Prostate gland (tissue), 2 donors: ENCODE measurements around the gene ADGRL2. TPM values are rescaled to one million over a fixed set of nuclear protein-coding genes. Genes with fewer than 3 reads are reported as not detected.

Source experiments
- DNase-seq: peaks from one replicate; pipeline ENCODE4 v3.0.0-alpha.2; 2019; ENCODE audit warnings: low spot score
- H3K27ac ChIP-seq, 2 donors: fragments of 200-600 bp; sonication (generic); 2 replicates each; pipeline ENCODE4 v1.5.1; 2017 to 2019
- H3K27me3 ChIP-seq: fragments of 200-600 bp; sonication (generic); replicated peaks from 2 replicates; pipeline ENCODE4 v1.5.1; 2019; ENCODE audit not compliant: insufficient read depth
- H3K36me3 ChIP-seq, 2 donors: fragments of 200-600 bp; sonication (generic); 1 replicate in 1 of 2; 2 replicates in 1 of 2; pipeline versions ENCODE4 v1.5.1 to v1.8.1; 2017 to 2019
- H3K4me1 ChIP-seq: fragments of 200-600 bp; sonication (generic); replicated peaks from 2 replicates; pipeline ENCODE4 v1.5.1; 2019
- H3K4me3 ChIP-seq, 2 donors: fragments of 200-600 bp; sonication (generic); 2 replicates each; pipeline ENCODE4 v1.5.1; 2017 to 2019
- H3K9me3 ChIP-seq: fragments of 200-600 bp; sonication (generic); 2 replicates; pipeline ENCODE4 v1.5.1; 2017
- CTCF ChIP-seq, 4 experiments: fragments of 200-600 bp in 2 of 4; fragments of 450-650 bp in 2 of 4; sonication (generic) in 2 of 4; IDR thresholded peaks; 1 replicate in 3 of 4; 2 replicates in 1 of 4; pipeline ENCODE4 v1.5.1; 2016 to 2019; ENCODE audit warnings: antibody characterized with exemption in 4 of 4, mild to moderate bottlenecking in 2 of 4, moderate library complexity in 2 of 4
- POLR2A ChIP-seq: fragments of 450-650 bp; IDR thresholded peaks from one replicate; pipeline ENCODE4 v1.6.1; 2016; ENCODE audit warnings: antibody characterized with exemption, mild to moderate bottlenecking
- POLR2AphosphoS5 ChIP-seq: sonication (generic); formaldehyde crosslinking; IDR thresholded peaks from one replicate; pipeline ENCODE4 v1.6.1; 2017; ENCODE audit warnings: antibody characterized with exemption
- WGBS: methylation state at CpG from one replicate; pipeline ENCODE4 v1.1.5; 2018; 5-methylcytosine and 5-hydroxymethylcytosine counted together
- intact Hi-C: fragments of 100-400 bp; cut with DNase I; formaldehyde crosslinking; loops from one replicate; pipeline ENCODE4 v1.14.2; 2022
- total RNA-seq, 2 donors: library from RNA; depleted of rRNA; stranded (reverse); fragments of >200 nt; gene quantifications; one replicate each; pipeline ENCODE4 v1.1.0, GENCODE V29; 2016

Gene ADGRL2
- total RNA-seq, 2 donors from 2014 or later, result 34.0 to 54.0 TPM

GRCh38 chr1:81847063-81847462 lies 46.3 kb downstream of the ADGRL2 start:
- Histone ChIP-seq H3K36me3 (no peaks in the 10 kb centered on the region), H3K4me1 (no peaks in the 10 kb centered on the region), H3K9me3 (no peaks in the 10 kb centered on the region), H3K27ac (no peak overlapping the region), H3K4me3 (no peak overlapping the region), H3K27me3 (no peaks in the 10 kb centered on the region)
- WGBS, result 75% methylated on average over 2 of the region's 2 CpGs
- TF ChIP-seq CTCF (IDR thresholded peaks at IDR 0.05) (no peak), POLR2A (no peak), POLR2AphosphoS5 (no peak)
- no peak for DNase-seq
- intact Hi-C loops, result no loop called here

- H3K4me3 ChIP-seq, result no peak overlapping the region
- no peaks in the 10 kb centered on the region for H3K9me3 ChIP-seq
- WGBS, result 61% methylated on average over 5 of the region's 5 CpGs
- no peak for TF ChIP-seq CTCF (IDR thresholded peaks at IDR 0.05)
- TF ChIP-seq POLR2AphosphoS5, result no peak
- TF ChIP-seq POLR2A, result no peak
- DNase-seq, result no peak
- no peaks in the 10 kb centered on the region for H3K27me3 ChIP-seq
- no peaks in the 10 kb centered on the region for H3K36me3 ChIP-seq
- intact Hi-C loops, result no loop called here
- no peaks in the 10 kb centered on the region for H3K4me1 ChIP-seq
- H3K27ac ChIP-seq, result no peak overlapping the region
Measured at GRCh38 chr1:81848880-81849682, 48.3 kb downstream of the ADGRL2 start.

GRCh38 chr1:81850031-81850430 lies 49.3 kb downstream of the ADGRL2 start:
- DNase-seq, result no peak
- Histone ChIP-seq H3K36me3 (no peaks in the 10 kb centered on the region), H3K9me3 (no peaks in the 10 kb centered on the region), H3K27me3 (no peaks in the 10 kb centered on the region), H3K4me1 (no peaks in the 10 kb centered on the region), H3K27ac (no peak overlapping the region), H3K4me3 (no peak overlapping the region)
- no peak for TF ChIP-seq POLR2AphosphoS5
- no peak for TF ChIP-seq POLR2A
- TF ChIP-seq CTCF (IDR thresholded peaks at IDR 0.05), result no peak
- WGBS, result 86% methylated on average over 3 of the region's 3 CpGs
- intact Hi-C loops, result no loop called here

- Histone ChIP-seq H3K36me3 (no peaks in the 10 kb centered on the region), H3K4me3 (no peak overlapping the region), H3K27me3 (no peaks in the 10 kb centered on the region), H3K4me1 (no peaks in the 10 kb centered on the region), H3K9me3 (no peaks in the 10 kb centered on the region), H3K27ac (no peak overlapping the region)
- TF ChIP-seq CTCF (IDR thresholded peaks at IDR 0.05) (no peak), POLR2A (no peak), POLR2AphosphoS5 (no peak)
- intact Hi-C loops, result no loop called here
- no peak for DNase-seq
Measured at GRCh38 chr1:81850495-81850894, 49.8 kb downstream of the ADGRL2 start.

GRCh38 chr1:81851217-81851616 lies 50.5 kb downstream of the ADGRL2 start:
- no peak for DNase-seq
- Histone ChIP-seq H3K4me1 (no peaks in the 10 kb centered on the region), H3K27me3 (no peaks in the 10 kb centered on the region), H3K36me3 (no peaks in the 10 kb centered on the region), H3K27ac (no peak overlapping the region), H3K9me3 (no peaks in the 10 kb centered on the region), H3K4me3 (no peak overlapping the region)
- TF ChIP-seq POLR2A (no peak), POLR2AphosphoS5 (no peak), CTCF (IDR thresholded peaks at IDR 0.05) (no peak)
- intact Hi-C loops, result no loop called here
- WGBS, result 93% methylated on average over 2 of the region's 2 CpGs
